CD14-positive monocyte (primary cell): Measurements from ENCODE around the gene DDC. TPM values are rescaled to one million over a fixed set of nuclear protein-coding genes. Genes with fewer than 3 reads are reported as not detected.

Experiments
- DNase-seq, 3 donors: peaks; one replicate each; pipeline ENCODE4 v3.0.0-alpha.2; 2011 to 2022
- H2AFZ ChIP-seq: 2 replicates; pipeline ENCODE4 v1.6.0; 2012; ENCODE audit warnings: mild to moderate bottlenecking, low read depth, low read length, inconsistent platforms; ENCODE audit not compliant: insufficient read depth, poor library complexity, severe bottlenecking
- H3K27ac ChIP-seq, 2 donors: 1 replicate in 1 of 2; 2 replicates in 1 of 2; pipeline ENCODE4 v1.5.1; 2012 to 2013; ENCODE audit warnings: low read length in 2 of 2, control low read depth in 1 of 2, inconsistent platforms in 1 of 2, low read depth in 1 of 2, mild to moderate bottlenecking in 1 of 2
- H3K27me3 ChIP-seq, 2 donors: one replicate each; pipeline versions ENCODE4 v1.6.0 to v1.6.1; 2011 to 2013; ENCODE audit warnings: low read length in 2 of 2; ENCODE audit not compliant: control insufficient read depth in 2 of 2, insufficient read depth in 2 of 2
- H3K36me3 ChIP-seq, 2 donors: replicated peaks in 1 of 2; 1 replicate in 1 of 2; 2 replicates in 1 of 2; pipeline versions ENCODE4 v1.5.1 to v1.6.1; 2012 to 2013; ENCODE audit warnings: low read length in 2 of 2, control low read depth in 1 of 2, inconsistent platforms in 1 of 2, mild to moderate bottlenecking in 1 of 2; ENCODE audit not compliant: insufficient read depth in 2 of 2, control insufficient read depth in 1 of 2
- H3K4me1 ChIP-seq, 2 donors: 1 replicate in 1 of 2; 2 replicates in 1 of 2; pipeline versions ENCODE4 v1.5.1 to v1.6.1; 2012 to 2013; ENCODE audit warnings: low read length in 2 of 2, control low read depth in 1 of 2, inconsistent platforms in 1 of 2, mild to moderate bottlenecking in 1 of 2, moderate library complexity in 1 of 2; ENCODE audit not compliant: insufficient read depth in 2 of 2, control insufficient read depth in 1 of 2
- H3K4me2 ChIP-seq: replicated peaks from 2 replicates; pipeline ENCODE3; 2012; ENCODE audit warnings: low read length, moderate library complexity, mild to moderate bottlenecking; ENCODE audit not compliant: poor library complexity, severe bottlenecking; ENCODE audit errors: extremely low read depth
- H3K4me3 ChIP-seq, 3 experiments: fragments of 200-600 bp in 1 of 3; sonication (generic) in 1 of 3; replicated peaks in 1 of 3; 1 replicate in 2 of 3; 2 replicates in 1 of 3; pipeline ENCODE4 v1.5.1; 2011 to 2013; ENCODE audit warnings: low read length in 3 of 3, mild to moderate bottlenecking in 3 of 3, control low read depth in 2 of 3, low read depth in 2 of 3, inconsistent platforms in 1 of 3, moderate library complexity in 1 of 3
- H3K79me2 ChIP-seq: 2 replicates; pipeline ENCODE4 v1.6.0; 2012; ENCODE audit warnings: mild to moderate bottlenecking, control low read depth, inconsistent platforms, low read length, moderate library complexity; ENCODE audit not compliant: insufficient read depth
- H3K9ac ChIP-seq: 2 replicates; pipeline ENCODE4 v1.6.0; 2017; ENCODE audit warnings: low read length, mild to moderate bottlenecking; ENCODE audit not compliant: insufficient read depth, poor library complexity, severe bottlenecking
- H3K9me3 ChIP-seq, 2 donors: replicated peaks in 1 of 2; 1 replicate in 1 of 2; 2 replicates in 1 of 2; pipeline versions ENCODE4 v1.5.1 to v1.6.1; 2012 to 2013; ENCODE audit warnings: low read length in 2 of 2, control low read depth in 1 of 2; ENCODE audit not compliant: control insufficient read depth in 1 of 2, insufficient read depth in 1 of 2
- H4K20me1 ChIP-seq: 2 replicates; pipeline ENCODE4 v1.6.0; 2012; ENCODE audit warnings: mild to moderate bottlenecking, low read length, control low read depth, moderate library complexity; ENCODE audit not compliant: insufficient read depth
- H3K27ac Mint-ChIP-seq, 7 donors: one replicate each; pipeline ENCODE4 v1.8.0; 2020; ENCODE audit warnings: mild to moderate bottlenecking in 7 of 7, mixed read lengths in 7 of 7, moderate library complexity in 6 of 7, inconsistent platforms in 2 of 7
- H3K27me3 Mint-ChIP-seq, 3 donors: one replicate each; pipeline ENCODE4 v1.8.0; 2021 to 2022; ENCODE audit warnings: low read depth in 3 of 3, mild to moderate bottlenecking in 3 of 3, mixed read lengths in 3 of 3, moderate library complexity in 3 of 3, inconsistent platforms in 1 of 3
- H3K36me3 Mint-ChIP-seq, 2 donors: one replicate each; pipeline ENCODE4 v1.8.0; 2020; ENCODE audit warnings: mixed read lengths in 2 of 2, inconsistent platforms in 1 of 2, mild to moderate bottlenecking in 1 of 2
- H3K4me1 Mint-ChIP-seq: one replicate; pipeline ENCODE4 v1.8.0; 2020; ENCODE audit warnings: mild to moderate bottlenecking, mixed read lengths
- H3K4me3 Mint-ChIP-seq, 2 donors: one replicate each; pipeline ENCODE4 v1.8.0; 2020; ENCODE audit warnings: mild to moderate bottlenecking in 2 of 2, mixed read lengths in 2 of 2, moderate library complexity in 1 of 2
- H3K9me3 Mint-ChIP-seq, 7 donors: one replicate each; pipeline ENCODE4 v1.8.0; 2020 to 2022; ENCODE audit warnings: mixed read lengths in 7 of 7, mild to moderate bottlenecking in 6 of 7, moderate library complexity in 6 of 7, inconsistent platforms in 2 of 7
- WGBS: methylation state at CpG from one replicate; pipeline ENCODE4 v1.1.5; 2013; ENCODE audit warnings: missing lambda C conversion rate; ENCODE audit not compliant: insufficient coverage; 5-methylcytosine and 5-hydroxymethylcytosine counted together
- intact Hi-C, 2 donors: fragments of 100-400 bp; cut with micrococcal nuclease; formaldehyde crosslinking; loops; one replicate each; pipeline versions ENCODE4 v1.15.0 to v1.15.1; 2023
- polyA plus RNA-seq, 3 donors: library from polyadenylated mRNA; depleted of rRNA in 1 of 3; unstranded in 2 of 3; stranded (reverse) in 1 of 3; fragments of 300-500 nt in 2 of 3; fragments of >200 nt in 1 of 3; fragmentation: Illumina TruSeq in 2 of 3; gene quantifications; 1 replicate in 2 of 3; 2 replicates in 1 of 3; pipeline ENCODE4 v1.2.3, GENCODE V29; 2012 to 2021
- TF ChIP-seq, protein P1 (sequence below): fragments of 200-600 bp; IDR thresholded peaks from one replicate; pipeline ENCODE4 v1.8.0; 2022; ENCODE audit warnings: antibody characterized with exemption, mild to moderate bottlenecking

The DDC gene
- polyA plus RNA-seq, 3 donors = not detected

DNA sequence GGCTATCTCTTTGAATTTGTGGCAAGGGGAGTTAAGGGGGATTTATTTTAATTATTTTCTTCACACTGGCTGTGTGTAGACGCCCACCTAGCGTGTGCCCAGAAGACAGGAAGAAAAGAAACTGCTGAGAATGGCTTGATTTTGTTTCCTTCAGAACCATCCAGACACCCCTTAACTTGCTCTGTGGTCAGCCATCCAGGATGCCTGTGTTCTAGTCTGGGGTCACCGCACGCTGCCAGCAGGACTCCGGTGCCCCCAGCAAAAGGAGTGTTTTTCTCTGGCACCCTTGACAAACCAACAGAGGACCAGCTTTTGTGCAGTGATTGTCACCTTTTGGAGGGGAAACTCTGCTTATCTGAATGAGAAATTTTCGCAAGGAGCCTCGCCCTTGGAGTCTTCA, 5.3 kb downstream of the DDC start:
- H4K20me1 ChIP-seq = no peaks in the 10 kb centered on the region
- no peak for DNase-seq
- H3K9ac ChIP-seq = no peak overlapping the region
- no peak overlapping the region for H3K4me2 ChIP-seq
- no peaks in the 10 kb centered on the region for H3K4me1 Mint-ChIP-seq
- no peaks in the 10 kb centered on the region for H3K4me1 ChIP-seq
- no peaks in the 10 kb centered on the region for H3K9me3 ChIP-seq
- H3K4me3 Mint-ChIP-seq = no peak overlapping the region
- H3K4me3 ChIP-seq = no peak overlapping the region
- peaks cover 14 to 23% (median 17%) of the 10 kb centered on the region in 3 donors for H3K27me3 Mint-ChIP-seq
- H2AFZ ChIP-seq = no peak overlapping the region
- H3K27ac ChIP-seq = no peak overlapping the region
- 0% methylated on average over 5 of the region's 7 CpGs for WGBS
- no peaks in the 10 kb centered on the region for H3K36me3 ChIP-seq
- intact Hi-C loops = no loop called here
- no peaks in the 10 kb centered on the region for H3K9me3 Mint-ChIP-seq
- TF ChIP-seq, protein P1, sequence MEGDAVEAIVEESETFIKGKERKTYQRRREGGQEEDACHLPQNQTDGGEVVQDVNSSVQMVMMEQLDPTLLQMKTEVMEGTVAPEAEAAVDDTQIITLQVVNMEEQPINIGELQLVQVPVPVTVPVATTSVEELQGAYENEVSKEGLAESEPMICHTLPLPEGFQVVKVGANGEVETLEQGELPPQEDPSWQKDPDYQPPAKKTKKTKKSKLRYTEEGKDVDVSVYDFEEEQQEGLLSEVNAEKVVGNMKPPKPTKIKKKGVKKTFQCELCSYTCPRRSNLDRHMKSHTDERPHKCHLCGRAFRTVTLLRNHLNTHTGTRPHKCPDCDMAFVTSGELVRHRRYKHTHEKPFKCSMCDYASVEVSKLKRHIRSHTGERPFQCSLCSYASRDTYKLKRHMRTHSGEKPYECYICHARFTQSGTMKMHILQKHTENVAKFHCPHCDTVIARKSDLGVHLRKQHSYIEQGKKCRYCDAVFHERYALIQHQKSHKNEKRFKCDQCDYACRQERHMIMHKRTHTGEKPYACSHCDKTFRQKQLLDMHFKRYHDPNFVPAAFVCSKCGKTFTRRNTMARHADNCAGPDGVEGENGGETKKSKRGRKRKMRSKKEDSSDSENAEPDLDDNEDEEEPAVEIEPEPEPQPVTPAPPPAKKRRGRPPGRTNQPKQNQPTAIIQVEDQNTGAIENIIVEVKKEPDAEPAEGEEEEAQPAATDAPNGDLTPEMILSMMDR = no peak
- no peaks in the 10 kb centered on the region for H3K79me2 ChIP-seq
- H3K36me3 Mint-ChIP-seq = no peaks in the 10 kb centered on the region
- no peaks in the 10 kb centered on the region for H3K27me3 ChIP-seq
- no peak overlapping the region for H3K27ac Mint-ChIP-seq

DNA sequence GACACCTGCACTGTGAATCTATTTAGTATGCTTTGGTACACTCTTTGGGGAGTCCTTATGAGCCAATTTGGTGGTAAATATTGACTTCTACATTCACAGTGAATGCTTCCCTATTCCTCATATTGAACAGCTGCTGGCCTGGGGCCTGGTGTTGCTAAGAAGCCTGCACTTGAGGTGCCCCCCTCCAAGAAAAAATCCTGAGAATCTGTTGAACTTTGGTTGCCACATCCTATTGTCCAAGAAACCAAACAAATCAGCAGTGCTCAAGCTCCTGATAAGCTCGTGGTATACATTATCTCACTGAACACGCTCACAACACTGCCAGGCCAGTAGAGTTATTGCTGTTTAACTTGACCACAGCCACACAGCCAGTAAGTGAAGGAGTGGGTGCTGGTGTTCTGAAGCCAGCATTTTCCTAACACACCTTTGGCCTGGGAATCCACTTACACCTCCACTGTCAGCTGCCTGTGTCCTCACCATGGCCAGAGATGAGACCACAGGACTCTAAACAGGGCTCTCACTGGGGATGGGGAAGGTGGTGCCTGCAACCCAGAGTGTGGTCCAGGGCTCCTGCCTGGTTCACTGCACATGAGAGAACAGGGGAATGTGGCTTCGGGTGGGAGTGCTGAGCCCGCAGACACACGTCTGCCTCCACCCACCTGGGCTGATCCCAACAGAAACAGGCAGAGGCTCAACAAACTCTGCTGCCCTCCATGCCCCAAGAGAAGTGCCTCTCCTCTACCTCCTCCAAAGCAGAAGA, 6.7 kb downstream of the DDC start:
- no peaks in the 10 kb centered on the region for H3K36me3 Mint-ChIP-seq
- no peaks in the 10 kb centered on the region for H3K36me3 ChIP-seq
- H4K20me1 ChIP-seq = no peaks in the 10 kb centered on the region
- H3K9me3 Mint-ChIP-seq = no peaks in the 10 kb centered on the region
- no peaks in the 10 kb centered on the region for H3K27me3 ChIP-seq
- H2AFZ ChIP-seq = no peak overlapping the region
- WGBS = no CpG with 5 or more reads among the region's 5 CpGs
- no peak overlapping the region for H3K4me3 ChIP-seq
- H3K4me2 ChIP-seq = no peak overlapping the region
- H3K4me1 Mint-ChIP-seq = no peaks in the 10 kb centered on the region
- H3K27ac Mint-ChIP-seq = no peak overlapping the region
- H3K79me2 ChIP-seq = no peaks in the 10 kb centered on the region
- no peaks in the 10 kb centered on the region for H3K4me1 ChIP-seq
- TF ChIP-seq, protein P1 = no peak
- H3K27me3 Mint-ChIP-seq = peaks cover 12 to 23% (median 13%) of the 10 kb centered on the region in 3 donors
- no peak overlapping the region for H3K27ac ChIP-seq
- DNase-seq = no peak
- no peak overlapping the region for H3K9ac ChIP-seq
- intact Hi-C loops = no loop called here
- no peak overlapping the region for H3K4me3 Mint-ChIP-seq
- no peaks in the 10 kb centered on the region for H3K9me3 ChIP-seq
